IMR-90 (cell line): ENCODE data around the gene HOXA7. TPM values are rescaled to one million over a fixed set of nuclear protein-coding genes. Genes with fewer than 3 reads are reported as not detected.

ENCODE experiments used
- ATAC-seq: fragments of 200-7000 bp; cut with Tn5 transposase; 2 replicates; pipeline ENCODE4 v1.9.1; 2020; ENCODE audit warnings: low read depth, mild to moderate bottlenecking, moderate library complexity
- BruUV-seq: library from RNA; stranded (reverse); fragments of 400-500 nt; replicated peaks from 2 replicates; lab custom pipeline; 2021; lab: Mats Ljungman, UMichigan
- CTCF ChIA-PET: fragments of 300-600 bp; formaldehyde crosslinking; extraction: SDS; loops from one replicate; lab custom pipeline; 2021; ENCODE audit warnings: antibody characterized with exemption; lab: Yijun Ruan, JAX
- POLR2A ChIA-PET: fragments of 300-600 bp; sonication (Branson Sonifier 250); formaldehyde crosslinking; loops from one replicate; lab custom pipeline; 2022; ENCODE audit warnings: antibody characterized with exemption; ENCODE audit not compliant: unreplicated experiment; lab: Charles Lee
- DNase-seq: peaks from one replicate; pipeline ENCODE4 v3.0.0; 2013
- H2AFZ ChIP-seq: replicated peaks from 2 replicates; pipeline ENCODE3; 2013; ENCODE audit warnings: low read length, mild to moderate bottlenecking; ENCODE audit not compliant: poor library complexity
- H2AK5ac ChIP-seq: 2 replicates; pipeline ENCODE4 v1.6.1; 2013; ENCODE audit warnings: low read depth, low read length, inconsistent platforms
- H2AK9ac ChIP-seq: replicated peaks from 2 replicates; pipeline ENCODE3; 2013; ENCODE audit warnings: mild to moderate bottlenecking, low read depth, low read length, moderate library complexity; ENCODE audit not compliant: poor library complexity
- H2BK120ac ChIP-seq: 2 replicates; pipeline ENCODE4 v1.6.1; 2013; ENCODE audit warnings: low read depth, low read length, inconsistent platforms
- H2BK15ac ChIP-seq: 3 replicates; pipeline ENCODE4 v1.6.1; 2013; ENCODE audit warnings: low read depth, low read length, inconsistent platforms
- H2BK20ac ChIP-seq: 2 replicates; pipeline ENCODE4 v1.6.1; 2013; ENCODE audit warnings: low read depth, mild to moderate bottlenecking, inconsistent platforms, low read length, moderate library complexity
- H2BK5ac ChIP-seq: 2 replicates; pipeline ENCODE4 v1.6.1; 2013; ENCODE audit warnings: mild to moderate bottlenecking, low read depth, low read length, inconsistent platforms; ENCODE audit not compliant: poor library complexity, severe bottlenecking
- H3K14ac ChIP-seq: replicated peaks from 2 replicates; pipeline ENCODE4 v1.6.1; 2013; ENCODE audit warnings: low read depth, low read length, inconsistent platforms
- H3K18ac ChIP-seq: 2 replicates; pipeline ENCODE4 v1.6.1; 2013; ENCODE audit warnings: low read depth, low read length, control low read depth
- H3K23ac ChIP-seq: 2 replicates; pipeline ENCODE4 v1.6.1; 2013; ENCODE audit warnings: low read depth, low read length, inconsistent platforms
- H3K27ac ChIP-seq: 2 replicates; pipeline ENCODE4 v1.5.1; 2013; ENCODE audit warnings: mild to moderate bottlenecking, control low read depth, low read length; ENCODE audit not compliant: insufficient read depth
- H3K27me3 ChIP-seq: 2 replicates; pipeline ENCODE4 v1.6.1; 2013; ENCODE audit warnings: low read length; ENCODE audit not compliant: control insufficient read depth, insufficient read depth
- H3K36me3 ChIP-seq: 2 replicates; pipeline ENCODE4 v1.6.1; 2013; ENCODE audit warnings: low read length, mixed read lengths; ENCODE audit not compliant: control insufficient read depth, insufficient read depth
- H3K4ac ChIP-seq: 2 replicates; pipeline ENCODE4 v1.6.1; 2013; ENCODE audit warnings: low read depth, low read length, inconsistent platforms
- H3K4me1 ChIP-seq: 2 replicates; pipeline ENCODE4 v1.6.1; 2013; ENCODE audit warnings: low read length, mixed read lengths; ENCODE audit not compliant: control insufficient read depth, insufficient read depth
- H3K4me2 ChIP-seq: 2 replicates; pipeline ENCODE4 v1.6.1; 2013; ENCODE audit warnings: low read depth, mild to moderate bottlenecking, control low read depth, low read length, moderate library complexity
- H3K4me3 ChIP-seq: 2 replicates; pipeline ENCODE4 v1.5.1; 2013; ENCODE audit warnings: low read depth, mild to moderate bottlenecking, control low read depth, low read length, moderate library complexity; ENCODE audit not compliant: insufficient read depth
- H3K56ac ChIP-seq: 2 replicates; pipeline ENCODE4 v1.6.1; 2013; ENCODE audit warnings: low read length, inconsistent platforms; ENCODE audit not compliant: insufficient read depth; ENCODE audit errors: extremely low read depth
- H3K79me1 ChIP-seq, 2 experiments: 2 replicates each; pipeline ENCODE4 v1.6.1; 2013; ENCODE audit warnings: low read length in 2 of 2, inconsistent platforms in 1 of 2, low read depth in 1 of 2
- H3K9ac ChIP-seq: 2 replicates; pipeline ENCODE4 v1.6.1; 2013; ENCODE audit warnings: low read depth, low read length, control low read depth
- H3K9me1 ChIP-seq: 2 replicates; pipeline ENCODE4 v1.6.1; 2013; ENCODE audit warnings: low read length, inconsistent platforms; ENCODE audit not compliant: insufficient read depth
- H3K9me3 ChIP-seq: 2 replicates; pipeline ENCODE4 v1.6.1; 2013; ENCODE audit warnings: low read length; ENCODE audit not compliant: control insufficient read depth, insufficient read depth
- H4K20me1 ChIP-seq: 2 replicates; pipeline ENCODE4 v1.6.1; 2013; ENCODE audit warnings: low read length, inconsistent platforms; ENCODE audit not compliant: insufficient read depth
- H4K5ac ChIP-seq: 2 replicates; pipeline ENCODE4 v1.6.1; 2013; ENCODE audit warnings: mild to moderate bottlenecking, low read depth, low read length, control low read depth
- H4K8ac ChIP-seq, 2 experiments: 2 replicates each; pipeline ENCODE4 v1.6.1; 2013; ENCODE audit warnings: low read depth in 2 of 2, low read length in 2 of 2, control low read depth in 1 of 2, inconsistent platforms in 1 of 2
- H4K91ac ChIP-seq: 2 replicates; pipeline ENCODE4 v1.6.1; 2013; ENCODE audit warnings: low read depth, low read length, inconsistent platforms; ENCODE audit not compliant: insufficient read depth
- RCOR1 ChIP-seq: IDR thresholded peaks from 2 replicates; pipeline ENCODE4 v1.6.1; 2012; ENCODE audit warnings: mild to moderate bottlenecking, low read length, improper control_type of control experiment; ENCODE audit not compliant: insufficient replicate concordance
- WGBS, 2 experiments: methylation state at CpG; one replicate each; pipeline versions ENCODE4 v1.1.5 to v1.1.7; 2013; ENCODE audit warnings: missing lambda C conversion rate in 2 of 2; ENCODE audit not compliant: insufficient read length in 1 of 2; ENCODE audit errors: extremely low coverage in 2 of 2; 5-methylcytosine and 5-hydroxymethylcytosine counted together
- dilution Hi-C: fragments of 300-500 bp; cut with HindIII; formaldehyde crosslinking; loops from one replicate; pipeline ENCODE4 v1.14.3; 2018; ENCODE audit warnings: low sequenced_read_pairs; ENCODE audit not compliant: unreplicated experiment
- in situ Hi-C: fragments of 300-500 bp; cut with MboI; formaldehyde crosslinking; loops from 3 replicates; pipeline ENCODE4 v1.14.3; 2019; ENCODE audit warnings: low sequenced_read_pairs, inconsistent platforms, mixed read lengths
- intact Hi-C: fragments of 100-400 bp; cut with micrococcal nuclease; formaldehyde crosslinking; loops from 2 replicates; pipeline ENCODE4 v1.10.0; 2022
- polyA plus RNA-seq, 3 experiments: library from polyadenylated mRNA; depleted of rRNA; stranded (reverse); fragments of >200 nt; gene quantifications; 2 replicates each; pipeline ENCODE4 v1.2.3, GENCODE V29; 2012; ENCODE audit warnings: low replicate concordance in 1 of 3
- total RNA-seq: library from RNA; depleted of rRNA; stranded (reverse); fragments of >200 nt; gene quantifications from 2 replicates; pipeline ENCODE4 v1.2.3, GENCODE V29; 2012
- TF ChIP-seq, protein P1 (sequence below): conservative IDR thresholded peaks from 2 replicates; pipeline ENCODE4 v1.5.1; 2012; ENCODE audit warnings: mild to moderate bottlenecking, low read depth, low read length, improper control_type of control experiment

The HOXA7 gene
- total and polyA plus RNA-seq, 2 of the 4 experiments (the other 2 are of a cell fraction) = 0.18 to 1.7 TPM

- Histone ChIP-seq H3K4me3 (no peak overlapping the region), H4K8ac (no peak overlapping the region), H2AK5ac (no peak overlapping the region), H2AK9ac (no peak overlapping the region), H3K18ac (no peak overlapping the region), H3K4ac (no peak overlapping the region), H2BK15ac (no peak overlapping the region), H3K9me3 (peaks cover 3% of the 10 kb centered on the region; the same call in 1 of the 2 replicates), H3K4me2 (no peak overlapping the region), H3K14ac (no peak overlapping the region), H3K36me3 (no peaks in the 10 kb centered on the region), H4K5ac (no peak overlapping the region), H3K9me1 (no peaks in the 10 kb centered on the region), H3K79me1 (no peaks in the 10 kb centered on the region), H2BK5ac (no peak overlapping the region), H3K27ac (no peak overlapping the region), H4K91ac (no peak overlapping the region), H2AFZ (no peak overlapping the region), H2BK20ac (no peak overlapping the region), H3K56ac (no peak overlapping the region), H3K23ac (no peak overlapping the region), H4K20me1 (peaks cover 7% of the 10 kb centered on the region; the same call in 1 of the 2 replicates), H2BK120ac (no peak overlapping the region), H3K4me1 (peaks cover 1% of the 10 kb centered on the region; the same call in 1 of the 2 replicates), H3K9ac (no peak overlapping the region), H3K27me3 (peaks cover 87% of the 10 kb centered on the region)
- POLR2A ChIA-PET = no interaction called here
- DNase-seq = no peak
- BruUV-seq = no TSS peak
- intact Hi-C loops (no loop called here), in situ Hi-C loops (no loop called here), dilution Hi-C loops (no loop called here)
- TF ChIP-seq, protein P1, sequence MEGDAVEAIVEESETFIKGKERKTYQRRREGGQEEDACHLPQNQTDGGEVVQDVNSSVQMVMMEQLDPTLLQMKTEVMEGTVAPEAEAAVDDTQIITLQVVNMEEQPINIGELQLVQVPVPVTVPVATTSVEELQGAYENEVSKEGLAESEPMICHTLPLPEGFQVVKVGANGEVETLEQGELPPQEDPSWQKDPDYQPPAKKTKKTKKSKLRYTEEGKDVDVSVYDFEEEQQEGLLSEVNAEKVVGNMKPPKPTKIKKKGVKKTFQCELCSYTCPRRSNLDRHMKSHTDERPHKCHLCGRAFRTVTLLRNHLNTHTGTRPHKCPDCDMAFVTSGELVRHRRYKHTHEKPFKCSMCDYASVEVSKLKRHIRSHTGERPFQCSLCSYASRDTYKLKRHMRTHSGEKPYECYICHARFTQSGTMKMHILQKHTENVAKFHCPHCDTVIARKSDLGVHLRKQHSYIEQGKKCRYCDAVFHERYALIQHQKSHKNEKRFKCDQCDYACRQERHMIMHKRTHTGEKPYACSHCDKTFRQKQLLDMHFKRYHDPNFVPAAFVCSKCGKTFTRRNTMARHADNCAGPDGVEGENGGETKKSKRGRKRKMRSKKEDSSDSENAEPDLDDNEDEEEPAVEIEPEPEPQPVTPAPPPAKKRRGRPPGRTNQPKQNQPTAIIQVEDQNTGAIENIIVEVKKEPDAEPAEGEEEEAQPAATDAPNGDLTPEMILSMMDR = no peak
- TF ChIP-seq RCOR1 = no peak
- CTCF ChIA-PET = interaction anchor here (0.6 to 1.3 kb wide), 10 partner anchors 9 to 1288 kb away, joined by 3 to 5 read pairs (median 3); partner anchors contain the start of gene HOXA5
- no peak for ATAC-seq
- WGBS, 2 experiments = 54% methylated on average over 4 of the region's 12 CpGs; no CpG with 5 or more reads in 1 of the 2 experiments
Observed at GRCh38 chr7:27180431-27181420, 24.3 kb upstream of the HOXA7 start.
